Neural cell (in vitro differentiated cells): ENCODE measurements around the gene DLEU7. TPM values are rescaled to one million over a fixed set of nuclear protein-coding genes. Genes with fewer than 3 reads are reported as not detected.

Experiments
- H2AFZ ChIP-seq: fragments of 200-600, 300-800 bp; sonication (generic), shearing (Covaris generic); 2 replicates; pipeline ENCODE4 v1.6.0; 2014; ENCODE audit warnings: low read depth, mild to moderate bottlenecking, antibody characterized with exemption, low read length, moderate library complexity
- H3F3A ChIP-seq: fragments of 200-600 bp; shearing (Covaris generic); 2 replicates; pipeline ENCODE4 v1.6.1; 2016; ENCODE audit warnings: mild to moderate bottlenecking, moderate library complexity, mixed read lengths, antibody characterized with exemption, low read length; ENCODE audit not compliant: insufficient read depth, poor library complexity, severe bottlenecking
- H3K27ac ChIP-seq: fragments of 200-600, 300-800 bp; sonication (generic), shearing (Covaris generic); 2 replicates; pipeline ENCODE4 v1.5.1; 2014; ENCODE audit warnings: mild to moderate bottlenecking, low read length, moderate library complexity
- H3K27me3 ChIP-seq: fragments of 300-800, 200-600 bp; sonication (generic), shearing (Covaris generic); 2 replicates; pipeline ENCODE4 v1.6.0; 2014; ENCODE audit warnings: mild to moderate bottlenecking, low read depth, low read length, moderate library complexity; ENCODE audit not compliant: insufficient read depth
- H3K36me3 ChIP-seq: fragments of 300-800, 200-600 bp; sonication (generic), shearing (Covaris generic); 2 replicates; pipeline ENCODE4 v1.5.1; 2014; ENCODE audit warnings: mild to moderate bottlenecking, antibody characterized with exemption, low read length, moderate library complexity; ENCODE audit not compliant: insufficient read depth
- H3K4me2 ChIP-seq: fragments of 300-800, 200-600 bp; sonication (generic), shearing (Covaris generic); 2 replicates; pipeline ENCODE4 v1.6.0; 2014; ENCODE audit warnings: mild to moderate bottlenecking, low read length
- H3K4me3 ChIP-seq: fragments of 300-800, 200-600 bp; sonication (generic), shearing (Covaris generic); 2 replicates; pipeline ENCODE4 v1.5.1; 2014; ENCODE audit warnings: mild to moderate bottlenecking, low read length, moderate library complexity
- H3K79me2 ChIP-seq: fragments of 200-600 bp; shearing (Covaris generic); replicated peaks from 2 replicates; pipeline ENCODE4 v1.6.0; 2014; ENCODE audit warnings: mild to moderate bottlenecking, low read length, moderate library complexity; ENCODE audit not compliant: insufficient read depth
- H3K9ac ChIP-seq: fragments of 300-800, 200-600 bp; sonication (generic), shearing (Covaris generic); 2 replicates; pipeline ENCODE4 v1.6.1; 2016; ENCODE audit warnings: mild to moderate bottlenecking, low read length, mixed read lengths
- H3K9me2 ChIP-seq: fragments of 200-600 bp; shearing (Covaris generic); 2 replicates; pipeline ENCODE4 v1.6.1; 2016; ENCODE audit warnings: mild to moderate bottlenecking, low read length, mixed read lengths; ENCODE audit not compliant: insufficient read depth
- H3K9me3 ChIP-seq: fragments of 200-600, 300-800 bp; sonication (generic), shearing (Covaris generic); 2 replicates; pipeline ENCODE4 v1.6.1; 2016; ENCODE audit warnings: mild to moderate bottlenecking, mixed run types, low read length, moderate library complexity, mixed read lengths
- H4K20me1 ChIP-seq: fragments of 200-600 bp; shearing (Covaris generic); 2 replicates; pipeline ENCODE4 v1.6.1; 2016; ENCODE audit warnings: mild to moderate bottlenecking, mixed run types; ENCODE audit not compliant: insufficient read depth
- EP300 ChIP-seq: fragments of 450-650 bp; conservative IDR thresholded peaks from 2 replicates; pipeline ENCODE4 v1.6.1; 2014; ENCODE audit warnings: antibody characterized with exemption, mild to moderate bottlenecking, moderate library complexity; ENCODE audit not compliant: poor library complexity, severe bottlenecking
- EZH2 ChIP-seq: fragments of 200-600, 300-800 bp; shearing (Covaris generic), sonication (generic); IDR thresholded peaks from 2 replicates; pipeline ENCODE4 v1.6.1; 2014; ENCODE audit warnings: antibody characterized with exemption, low read length, borderline replicate concordance, mild to moderate bottlenecking; ENCODE audit not compliant: insufficient read depth, poor library complexity, severe bottlenecking
- MXI1 ChIP-seq: fragments of 450-650 bp; conservative IDR thresholded peaks from 2 replicates; pipeline ENCODE4 v1.6.1; 2014; ENCODE audit warnings: antibody characterized with exemption, mild to moderate bottlenecking; ENCODE audit not compliant: poor library complexity, severe bottlenecking
- POLR2AphosphoS5 ChIP-seq: IDR thresholded peaks from 2 replicates; pipeline ENCODE4 v1.6.1; 2012
- RAD21 ChIP-seq: fragments of 450-650 bp; conservative IDR thresholded peaks from 2 replicates; pipeline ENCODE4 v1.6.1; 2014; ENCODE audit warnings: antibody characterized with exemption, mild to moderate bottlenecking, moderate library complexity
- REST ChIP-seq: IDR thresholded peaks from 2 replicates; pipeline ENCODE4 v1.6.1; 2012; ENCODE audit warnings: borderline replicate concordance
- SMC3 ChIP-seq: fragments of 450-650 bp; conservative IDR thresholded peaks from 2 replicates; pipeline ENCODE4 v1.6.1; 2014; ENCODE audit warnings: antibody characterized with exemption, mild to moderate bottlenecking, moderate library complexity; ENCODE audit not compliant: poor library complexity
- TAF1 ChIP-seq: IDR thresholded peaks from 2 replicates; pipeline ENCODE4 v1.6.1; 2012; ENCODE audit warnings: low read depth
- polyA plus RNA-seq: library from polyadenylated mRNA; depleted of rRNA; stranded (reverse); fragments of >200 nt; gene quantifications from 2 replicates; pipeline ENCODE4 v1.2.3, GENCODE V29; 2014
- TF ChIP-seq, protein P1 (sequence below): fragments of 450-650 bp; IDR thresholded peaks from 2 replicates; pipeline ENCODE4 v1.5.1; 2014; ENCODE audit warnings: antibody characterized with exemption, mild to moderate bottlenecking, moderate library complexity; ENCODE audit not compliant: poor library complexity, severe bottlenecking

DLEU7 gene
- polyA plus RNA-seq, 1 donor from 2014 or later: 0.26 TPM

DNA sequence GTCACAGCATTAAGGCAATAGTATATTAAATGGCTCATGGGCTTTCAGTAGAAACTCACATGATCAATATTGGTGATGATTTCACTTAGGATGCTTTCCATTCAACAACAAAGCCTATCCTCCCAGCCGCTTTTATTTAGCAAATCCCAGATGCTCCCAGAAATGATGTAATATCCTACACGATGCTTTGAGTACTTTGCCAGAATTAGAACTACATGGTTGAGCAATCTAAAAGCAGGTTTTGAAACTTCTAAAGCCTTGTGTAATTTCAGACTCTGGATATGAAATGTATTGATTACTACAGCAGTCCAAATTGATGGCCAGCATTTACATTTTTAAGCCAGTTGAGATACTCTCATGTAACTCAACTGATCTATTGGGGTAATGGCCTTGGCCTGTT, 13.6 kb downstream of the DLEU7 start:
- H3F3A ChIP-seq: no peaks in the 10 kb centered on the region
- no peak overlapping the region for H3K4me3 ChIP-seq
- H2AFZ ChIP-seq: no peak overlapping the region
- no peak overlapping the region for H3K9ac ChIP-seq
- no peaks in the 10 kb centered on the region for H3K27me3 ChIP-seq
- no peaks in the 10 kb centered on the region for H3K9me3 ChIP-seq
- no peaks in the 10 kb centered on the region for H3K9me2 ChIP-seq
- H3K4me2 ChIP-seq: no peak overlapping the region
- TF ChIP-seq SMC3: no peak
- TF ChIP-seq, protein P1, sequence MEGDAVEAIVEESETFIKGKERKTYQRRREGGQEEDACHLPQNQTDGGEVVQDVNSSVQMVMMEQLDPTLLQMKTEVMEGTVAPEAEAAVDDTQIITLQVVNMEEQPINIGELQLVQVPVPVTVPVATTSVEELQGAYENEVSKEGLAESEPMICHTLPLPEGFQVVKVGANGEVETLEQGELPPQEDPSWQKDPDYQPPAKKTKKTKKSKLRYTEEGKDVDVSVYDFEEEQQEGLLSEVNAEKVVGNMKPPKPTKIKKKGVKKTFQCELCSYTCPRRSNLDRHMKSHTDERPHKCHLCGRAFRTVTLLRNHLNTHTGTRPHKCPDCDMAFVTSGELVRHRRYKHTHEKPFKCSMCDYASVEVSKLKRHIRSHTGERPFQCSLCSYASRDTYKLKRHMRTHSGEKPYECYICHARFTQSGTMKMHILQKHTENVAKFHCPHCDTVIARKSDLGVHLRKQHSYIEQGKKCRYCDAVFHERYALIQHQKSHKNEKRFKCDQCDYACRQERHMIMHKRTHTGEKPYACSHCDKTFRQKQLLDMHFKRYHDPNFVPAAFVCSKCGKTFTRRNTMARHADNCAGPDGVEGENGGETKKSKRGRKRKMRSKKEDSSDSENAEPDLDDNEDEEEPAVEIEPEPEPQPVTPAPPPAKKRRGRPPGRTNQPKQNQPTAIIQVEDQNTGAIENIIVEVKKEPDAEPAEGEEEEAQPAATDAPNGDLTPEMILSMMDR: no peak
- TF ChIP-seq REST: no peak
- TF ChIP-seq EZH2: no peak
- TF ChIP-seq EP300: no peak
- TF ChIP-seq TAF1: no peak
- TF ChIP-seq MXI1: no peak
- TF ChIP-seq POLR2AphosphoS5: no peak
- TF ChIP-seq RAD21: no peak
- no peak overlapping the region for H3K27ac ChIP-seq
- no peaks in the 10 kb centered on the region for H3K36me3 ChIP-seq
- H3K79me2 ChIP-seq: no peaks in the 10 kb centered on the region
- no peaks in the 10 kb centered on the region for H4K20me1 ChIP-seq

GRCh38 chr13:50829226-50829625, 14.3 kb downstream of the DLEU7 start:
- no peaks in the 10 kb centered on the region for H3K9me2 ChIP-seq

More at GRCh38 chr13:50829226-50829625, 14.3 kb downstream of the DLEU7 start:
- Histone ChIP-seq H3K79me2 (no peaks in the 10 kb centered on the region), H3K9ac (no peak overlapping the region), H3K9me3 (no peaks in the 10 kb centered on the region), H3K27ac (no peak overlapping the region), H3K4me3 (no peak overlapping the region), H3K36me3 (no peaks in the 10 kb centered on the region), H3K4me2 (no peak overlapping the region), H3F3A (no peaks in the 10 kb centered on the region), H2AFZ (no peak overlapping the region), H3K27me3 (no peaks in the 10 kb centered on the region), H4K20me1 (no peaks in the 10 kb centered on the region)
- no peak for TF ChIP-seq RAD21
- TF ChIP-seq POLR2AphosphoS5: no peak
- TF ChIP-seq REST: no peak
- no peak for TF ChIP-seq TAF1
